Astrocyte of the cerebellum (primary cell): Measurements from ENCODE around the gene CRKL.
"Not testable (repeated sequence)": the region's sequence is repeated elsewhere in the genome, so short reads cannot be mapped to it uniquely, and the experiment has no call there.

Experiments
- DNase-seq: peaks from one replicate; pipeline ENCODE4 v3.0.0-alpha.2; 2011; ENCODE audit warnings: low read depth
- H3K4me3 ChIP-seq: 2 replicates; pipeline ENCODE4 v1.5.1; 2011; ENCODE audit warnings: mild to moderate bottlenecking, low read depth, low read length, moderate library complexity
- CTCF ChIP-seq: IDR thresholded peaks from 2 replicates; pipeline ENCODE4 v1.5.1; 2012; ENCODE audit warnings: low read length, low read depth, moderate library complexity, mild to moderate bottlenecking; ENCODE audit errors: missing control alignments
- in situ Hi-C: cut with HindIII; loops from 2 replicates; pipeline ENCODE4 v1.10.0; 2017; ENCODE audit warnings: low sequenced_read_pairs

The CRKL gene

GRCh38 chr22:20903093-20903492 lies 14.1 kb upstream of the CRKL start:
- TF ChIP-seq CTCF: no peak
- DNase-seq: no peak
- H3K4me3 ChIP-seq: no peak overlapping the region
- in situ Hi-C loops: no loop called here

GRCh38 chr22:20904008-20904979 lies 12.9 kb upstream of the CRKL start:
- DNase-seq: peak; percentile 59
- no peak for TF ChIP-seq CTCF
- H3K4me3 ChIP-seq: no peak overlapping the region
- in situ Hi-C loops: no loop called here

GRCh38 chr22:20904980-20905355 lies 12.2 kb upstream of the CRKL start:
- no peak overlapping the region for H3K4me3 ChIP-seq
- no peak for TF ChIP-seq CTCF
- no peak for DNase-seq
- in situ Hi-C loops: no loop called here

- no peak for TF ChIP-seq CTCF
- no peak for DNase-seq
- no peak overlapping the region for H3K4me3 ChIP-seq
- in situ Hi-C loops: no loop called here
These were observed 11.5 kb upstream of the CRKL start for GRCh38 chr22:20905415-20906386.

- DNase-seq: no peak
- no peak for TF ChIP-seq CTCF
- no peak overlapping the region for H3K4me3 ChIP-seq
- in situ Hi-C loops: no loop called here
These were observed 10.8 kb upstream of the CRKL start for GRCh38 chr22:20906387-20906767.

- in situ Hi-C loops, DNase-seq, H3K4me3 ChIP-seq: not testable (repeated sequence)
These were observed 8.5 kb upstream of the CRKL start for GRCh38 chr22:20908717-20909116.
